Panc1 (cell line): Measurements from ENCODE around the gene INKA1. TPM values are rescaled to one million over a fixed set of nuclear protein-coding genes. Genes with fewer than 3 reads are reported as not detected.
A peak's percentile ranks its signal among the peaks of the same experiment; 100 is the strongest.
"Not testable (repeated sequence)": the region's sequence is repeated elsewhere in the genome, so short reads cannot be mapped to it uniquely, and the experiment has no call there.

Source experiments
- ATAC-seq: fragments of 200-7000 bp; cut with Tn5 transposase; 2 replicates; pipeline ENCODE4 v1.9.1; 2020; ENCODE audit warnings: mild to moderate bottlenecking, moderate library complexity
- BruUV-seq: library from RNA; stranded (reverse); fragments of 400-500 nt; replicated peaks from 2 replicates; lab custom pipeline; 2021; lab: Mats Ljungman, UMichigan
- CTCF ChIA-PET: fragments of 300-600 bp; sonication (Branson Sonifier 250); formaldehyde crosslinking; loops from one replicate; lab custom pipeline; 2022; ENCODE audit warnings: antibody characterized with exemption; lab: Charles Lee
- POLR2A ChIA-PET: fragments of 300-600 bp; sonication (Branson Sonifier 250); formaldehyde crosslinking; loops from one replicate; lab custom pipeline; 2022; ENCODE audit warnings: antibody characterized with exemption; lab: Charles Lee
- DNase-seq: peaks from one replicate; pipeline ENCODE4 v3.0.0-alpha.2; 2010; ENCODE audit warnings: low read depth, low spot score
- H3K27ac ChIP-seq: 2 replicates; pipeline ENCODE4 v1.5.1; 2011; ENCODE audit warnings: mild to moderate bottlenecking, low read length, inconsistent platforms
- H3K27me3 ChIP-seq: fragments of 200-500 bp; sonication (Bioruptor generic); 2 replicates; pipeline ENCODE4 v1.6.0; 2014; ENCODE audit warnings: low read length, inconsistent platforms; ENCODE audit not compliant: control insufficient read depth, insufficient read depth
- H3K36me3 ChIP-seq: fragments of 200-500 bp; sonication (Bioruptor generic); 2 replicates; pipeline ENCODE4 v1.5.1; 2014; ENCODE audit warnings: inconsistent platforms, mild to moderate bottlenecking, low read length, moderate library complexity; ENCODE audit not compliant: control insufficient read depth, insufficient read depth
- H3K4me1 ChIP-seq: 2 replicates; pipeline ENCODE4 v1.5.1; 2011; ENCODE audit warnings: inconsistent platforms, mild to moderate bottlenecking, low read length, moderate library complexity; ENCODE audit not compliant: control insufficient read depth, insufficient read depth
- H3K4me3 ChIP-seq, 2 experiments: 2 replicates each; pipeline ENCODE4 v1.5.1; 2011 to 2012; ENCODE audit warnings: low read depth in 2 of 2, low read length in 2 of 2, mild to moderate bottlenecking in 2 of 2, inconsistent platforms in 1 of 2, moderate library complexity in 1 of 2
- H3K9me3 ChIP-seq: fragments of 200-500 bp; sonication (Bioruptor generic); 2 replicates; pipeline ENCODE4 v1.5.1; 2014; ENCODE audit warnings: low read depth, mild to moderate bottlenecking, inconsistent platforms, low read length, moderate library complexity; ENCODE audit not compliant: control insufficient read depth, insufficient read depth
- CTCF ChIP-seq: fragments of 450-650 bp; IDR thresholded peaks from 2 replicates; pipeline ENCODE4 v1.5.1; 2017; ENCODE audit warnings: mild to moderate bottlenecking
- POLR2AphosphoS5 ChIP-seq: IDR thresholded peaks from 2 replicates; pipeline ENCODE4 v1.6.1; 2012; ENCODE audit warnings: mild to moderate bottlenecking, low read depth, low read length, moderate library complexity
- SIN3A ChIP-seq: IDR thresholded peaks from 2 replicates; pipeline ENCODE4 v1.6.1; 2012; ENCODE audit warnings: low read depth, mild to moderate bottlenecking, low read length, moderate library complexity, borderline replicate concordance; ENCODE audit not compliant: insufficient read depth
- TCF7L2 ChIP-seq: IDR thresholded peaks from 2 replicates; pipeline ENCODE4 v1.6.1; 2011; ENCODE audit warnings: mild to moderate bottlenecking, low read depth, low read length, inconsistent platforms
- in situ Hi-C: cut with HindIII; loops from 2 replicates; pipeline ENCODE4 v1.10.0; 2016; ENCODE audit warnings: low sequenced_read_pairs, low pct_unique_long_range_greater_than_20kb
- intact Hi-C: fragments of 100-400 bp; cut with micrococcal nuclease; formaldehyde crosslinking; loops from one replicate; pipeline ENCODE4 v1.10.0; 2022; ENCODE audit not compliant: unreplicated experiment
- total RNA-seq: library from RNA; stranded (reverse); gene quantifications from one replicate; pipeline ENCODE4 v1.2.1, GENCODE V29; 2021; ENCODE audit not compliant: unreplicated experiment
- TF ChIP-seq, protein P1 (sequence below), 2 experiments: IDR thresholded peaks; 2 replicates each; pipeline ENCODE4 v1.6.1; 2011 to 2012; ENCODE audit warnings: low read depth in 2 of 2, control low read depth in 1 of 2, low read length in 1 of 2, mild to moderate bottlenecking in 1 of 2, moderate library complexity in 1 of 2; ENCODE audit not compliant: insufficient read depth in 1 of 2

INKA1 gene
- total RNA-seq, 1 experiment from 2014 or later, result 2.2 TPM

- ATAC-seq (no peak), DNase-seq (no peak)
- peaks cover 3% of the 10 kb centered on the region for H3K4me1 ChIP-seq
- H3K4me3 ChIP-seq, result no peak overlapping the region
- ChIA-PET POLR2A (interaction anchor here (0.6 kb wide), 1 partner anchor 114 kb away, joined by 3 read pairs; no protein-coding TSS in a partner anchor), CTCF (interaction anchor here (0.6 kb wide), 1 partner anchor 60 kb away, joined by 3 read pairs; no protein-coding TSS in a partner anchor)
- no peak overlapping the region for H3K27ac ChIP-seq
- no TSS peak for BruUV-seq
- H3K27me3 ChIP-seq, result no peaks in the 10 kb centered on the region
- H3K9me3 ChIP-seq, result no peaks in the 10 kb centered on the region
- TF ChIP-seq TCF7L2, result no peak
- no peaks in the 10 kb centered on the region for H3K36me3 ChIP-seq
- intact Hi-C loops, result no loop called here
- in situ Hi-C loops, result no loop called here
Measured at GRCh38 chr3:49781415-49782199, 21.5 kb upstream of the INKA1 start.

GRCh38 chr3:49782277-49782676, 20.8 kb upstream of the INKA1 start:
- in situ Hi-C loops, result not testable (repeated sequence)

GRCh38 chr3:49785565-49786356, 17.3 kb upstream of the INKA1 start:
- POLR2A ChIA-PET, result no interaction called here
- no peaks in the 10 kb centered on the region for H3K27me3 ChIP-seq

More at GRCh38 chr3:49782277-49782676, 20.8 kb upstream of the INKA1 start:
- ATAC-seq, H3K4me3 ChIP-seq, H3K9me3 ChIP-seq, H3K27ac ChIP-seq, DNase-seq, H3K4me1 ChIP-seq, H3K36me3 ChIP-seq, BruUV-seq, intact Hi-C loops, H3K27me3 ChIP-seq: not testable (repeated sequence)
- POLR2A ChIA-PET, result interaction anchor here (0.6 kb wide), 1 partner anchor 114 kb away, joined by 3 read pairs; no protein-coding TSS in a partner anchor
- CTCF ChIA-PET, result interaction anchor here (0.6 kb wide), 1 partner anchor 59 kb away, joined by 3 read pairs; no protein-coding TSS in a partner anchor

More at GRCh38 chr3:49785565-49786356, 17.3 kb upstream of the INKA1 start:
- intact Hi-C loops, result no loop called here
- Histone ChIP-seq H3K9me3 (no peaks in the 10 kb centered on the region), H3K36me3 (no peaks in the 10 kb centered on the region), H3K27ac (peak overlapping the region; percentile 88), H3K4me1 (peaks cover 6% of the 10 kb centered on the region), H3K4me3 (peak overlapping the region; percentile 70 to 78)
- CTCF ChIA-PET, result interaction anchor here (1.2 kb wide), 1 partner anchor 85 kb away, joined by 4 read pairs; no protein-coding TSS in a partner anchor
- in situ Hi-C loops, result no loop called here
- no TSS peak for BruUV-seq
- DNase-seq, result no peak
- ATAC-seq, result peak; percentile 68
- TF ChIP-seq CTCF (no peak), SIN3A (no peak), TCF7L2 (no peak), POLR2AphosphoS5 (no peak)
- TF ChIP-seq, protein P1, sequence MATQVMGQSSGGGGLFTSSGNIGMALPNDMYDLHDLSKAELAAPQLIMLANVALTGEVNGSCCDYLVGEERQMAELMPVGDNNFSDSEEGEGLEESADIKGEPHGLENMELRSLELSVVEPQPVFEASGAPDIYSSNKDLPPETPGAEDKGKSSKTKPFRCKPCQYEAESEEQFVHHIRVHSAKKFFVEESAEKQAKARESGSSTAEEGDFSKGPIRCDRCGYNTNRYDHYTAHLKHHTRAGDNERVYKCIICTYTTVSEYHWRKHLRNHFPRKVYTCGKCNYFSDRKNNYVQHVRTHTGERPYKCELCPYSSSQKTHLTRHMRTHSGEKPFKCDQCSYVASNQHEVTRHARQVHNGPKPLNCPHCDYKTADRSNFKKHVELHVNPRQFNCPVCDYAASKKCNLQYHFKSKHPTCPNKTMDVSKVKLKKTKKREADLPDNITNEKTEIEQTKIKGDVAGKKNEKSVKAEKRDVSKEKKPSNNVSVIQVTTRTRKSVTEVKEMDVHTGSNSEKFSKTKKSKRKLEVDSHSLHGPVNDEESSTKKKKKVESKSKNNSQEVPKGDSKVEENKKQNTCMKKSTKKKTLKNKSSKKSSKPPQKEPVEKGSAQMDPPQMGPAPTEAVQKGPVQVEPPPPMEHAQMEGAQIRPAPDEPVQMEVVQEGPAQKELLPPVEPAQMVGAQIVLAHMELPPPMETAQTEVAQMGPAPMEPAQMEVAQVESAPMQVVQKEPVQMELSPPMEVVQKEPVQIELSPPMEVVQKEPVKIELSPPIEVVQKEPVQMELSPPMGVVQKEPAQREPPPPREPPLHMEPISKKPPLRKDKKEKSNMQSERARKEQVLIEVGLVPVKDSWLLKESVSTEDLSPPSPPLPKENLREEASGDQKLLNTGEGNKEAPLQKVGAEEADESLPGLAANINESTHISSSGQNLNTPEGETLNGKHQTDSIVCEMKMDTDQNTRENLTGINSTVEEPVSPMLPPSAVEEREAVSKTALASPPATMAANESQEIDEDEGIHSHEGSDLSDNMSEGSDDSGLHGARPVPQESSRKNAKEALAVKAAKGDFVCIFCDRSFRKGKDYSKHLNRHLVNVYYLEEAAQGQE (IDR thresholded peaks at IDR 0.05; ENCODE audit: insufficient read depth in 1 of 2, low read depth in 2 of 2, low read length in 1 of 2), result no peak
